Stimulated activated CD8-positive, alpha-beta memory T cell treated with anti-CD3 and anti-CD28 coated beads, Interleukin-15, amount 100 ng/mL, for 4 hours (primary cell): Measurements from ENCODE around the gene RPRD1B.

ENCODE experiments used
- DNase-seq, 2 donors: peaks; one replicate each; pipeline ENCODE4 v3.0.0-alpha.2; 2020; ENCODE audit warnings: low read depth in 2 of 2

Gene RPRD1B

DNA sequence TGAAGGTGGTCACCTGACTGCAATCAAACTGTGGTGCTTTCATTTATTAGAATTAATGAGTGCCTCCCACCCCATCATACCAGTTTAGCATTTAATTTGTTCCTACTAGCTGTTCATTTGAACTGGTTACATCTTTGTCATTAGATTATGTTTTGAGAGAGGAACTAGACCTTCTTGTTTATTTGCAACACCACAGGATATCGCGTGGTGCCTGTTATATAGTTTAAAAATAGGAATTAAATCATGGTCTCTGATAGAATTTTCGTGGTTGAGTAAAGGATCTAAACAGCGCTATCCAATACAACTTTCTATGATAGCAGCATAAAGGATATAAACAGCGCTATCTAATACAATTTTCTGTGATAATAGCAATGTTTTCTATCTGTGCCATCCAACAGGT, 2.8 kb downstream of the RPRD1B start:
- DNase-seq, result no peak

DNA sequence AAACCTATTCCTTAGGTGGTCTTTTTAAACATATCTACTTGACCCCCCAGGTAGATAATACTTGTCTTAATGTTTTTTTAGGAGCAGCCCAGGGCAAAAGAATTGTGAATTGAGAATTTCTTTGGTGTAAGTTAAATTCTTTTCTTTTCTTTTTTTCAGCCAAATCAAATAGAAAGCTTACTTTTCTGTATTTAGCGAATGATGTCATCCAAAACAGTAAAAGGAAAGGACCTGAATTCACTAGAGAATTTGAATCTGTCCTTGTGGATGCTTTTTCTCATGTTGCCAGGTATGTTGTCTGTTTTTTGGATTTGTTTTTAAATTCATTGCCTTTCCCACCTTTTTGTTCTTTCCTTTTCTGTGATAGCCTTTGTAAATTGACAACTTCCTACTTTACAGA, 6.7 kb downstream of the RPRD1B start:
- no peak for DNase-seq

DNA sequence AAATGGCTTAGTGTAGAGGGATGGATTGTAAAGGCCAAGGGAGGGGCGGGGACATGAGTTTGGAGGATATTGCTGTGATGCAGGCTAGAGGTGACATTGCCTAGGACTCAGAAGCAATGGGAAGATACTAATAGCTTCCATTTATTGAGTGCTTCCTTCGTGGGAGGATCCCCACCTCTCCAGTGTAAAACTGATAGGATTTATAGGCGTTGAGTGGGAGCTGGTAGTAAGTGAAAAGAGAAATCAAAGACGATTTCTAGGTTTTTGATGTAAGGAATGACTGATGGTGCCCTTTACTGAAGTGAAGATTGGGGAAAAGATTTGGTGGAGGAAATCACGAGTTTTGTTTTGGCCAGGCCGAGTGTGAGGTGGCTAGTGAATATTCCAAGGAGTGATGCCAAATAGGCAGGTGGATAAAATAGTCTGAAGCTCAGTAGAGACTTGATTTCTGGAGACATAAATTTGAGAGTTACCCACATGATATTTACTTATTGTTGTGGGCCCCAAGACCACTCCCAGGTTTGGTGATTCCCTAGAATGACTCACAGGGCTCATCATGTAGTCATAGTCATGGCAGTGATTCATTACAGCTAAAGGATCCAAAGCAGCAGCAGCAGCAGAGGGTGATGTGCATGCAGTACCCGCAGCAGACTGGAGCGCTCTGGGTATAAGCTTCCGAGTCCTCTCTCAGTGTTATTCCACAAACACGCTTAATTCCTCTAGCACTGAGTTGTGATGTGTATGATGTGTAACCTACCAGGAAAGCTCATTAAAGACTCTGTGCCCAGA, 10.2 kb downstream of the RPRD1B start:
- no peak for DNase-seq

- DNase-seq, result no peak
These were observed 11.1 kb downstream of the RPRD1B start for GRCh38 chr20:38044685-38045084.

- no peak for DNase-seq
These were observed 13.0 kb downstream of the RPRD1B start for GRCh38 chr20:38046572-38046971.

- no peak for DNase-seq
These were observed 16.3 kb downstream of the RPRD1B start for GRCh38 chr20:38049800-38050199.

DNA sequence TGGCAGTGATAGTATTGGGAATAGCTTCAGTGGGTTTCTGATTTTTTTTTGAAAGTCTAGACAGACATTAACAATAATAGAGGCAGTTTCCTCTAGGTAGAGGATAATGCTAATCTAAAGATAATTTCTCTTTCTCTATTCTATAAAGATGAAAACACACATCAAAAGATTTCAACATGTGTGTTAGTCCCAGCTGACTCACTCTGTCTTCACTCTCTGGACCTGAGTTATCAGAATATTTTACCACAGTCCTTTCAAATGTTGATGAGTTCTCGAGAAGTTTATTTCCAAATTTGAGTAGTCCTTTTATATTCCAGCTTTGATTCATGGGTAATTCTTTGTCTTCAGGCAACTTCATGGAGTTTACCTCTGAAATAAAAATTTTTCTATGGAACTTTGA, 17.1 kb downstream of the RPRD1B start:
- DNase-seq, result no peak

DNA sequence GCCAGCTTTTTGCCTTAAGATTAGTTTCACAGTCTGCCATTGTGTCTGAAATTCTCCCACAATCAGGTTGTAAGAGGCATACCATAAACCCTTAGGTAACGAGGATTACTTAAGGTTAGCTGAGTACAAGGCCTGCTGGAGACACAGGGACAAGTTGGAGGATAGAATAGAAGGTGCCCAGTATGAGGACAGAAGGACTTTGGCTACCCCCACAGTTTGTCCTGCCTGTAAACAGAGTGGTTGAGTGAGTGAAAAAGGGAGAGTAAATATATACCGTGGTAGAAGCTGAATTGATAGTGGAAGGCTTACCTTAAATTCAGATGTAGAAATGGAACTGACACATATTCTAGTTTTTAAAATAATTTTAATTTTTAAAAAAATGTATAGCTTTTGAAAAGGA, 19.3 kb downstream of the RPRD1B start:
- no peak for DNase-seq

- DNase-seq, result no peak
These were observed 21.1 kb downstream of the RPRD1B start for GRCh38 chr20:38054647-38055046.

DNA sequence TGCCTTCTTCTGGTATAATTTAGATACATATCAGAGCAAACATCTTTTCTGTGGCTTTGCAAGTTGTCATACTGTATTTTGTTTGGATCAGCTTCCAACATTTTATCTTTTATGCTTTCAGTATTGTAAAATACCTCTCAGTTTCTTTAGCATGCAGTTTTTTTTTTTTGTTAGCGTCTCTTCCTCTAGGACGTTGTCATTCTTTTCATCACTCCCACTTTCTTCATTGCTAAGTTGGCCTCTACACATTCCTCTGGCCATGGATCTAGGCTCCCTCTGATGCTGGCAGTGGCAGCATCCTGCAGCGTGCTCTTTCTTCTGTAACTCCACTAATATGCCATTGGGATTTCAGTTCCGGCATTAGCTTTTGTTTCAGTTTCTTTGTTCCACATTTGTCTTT, 21.7 kb downstream of the RPRD1B start:
- no peak for DNase-seq

DNA sequence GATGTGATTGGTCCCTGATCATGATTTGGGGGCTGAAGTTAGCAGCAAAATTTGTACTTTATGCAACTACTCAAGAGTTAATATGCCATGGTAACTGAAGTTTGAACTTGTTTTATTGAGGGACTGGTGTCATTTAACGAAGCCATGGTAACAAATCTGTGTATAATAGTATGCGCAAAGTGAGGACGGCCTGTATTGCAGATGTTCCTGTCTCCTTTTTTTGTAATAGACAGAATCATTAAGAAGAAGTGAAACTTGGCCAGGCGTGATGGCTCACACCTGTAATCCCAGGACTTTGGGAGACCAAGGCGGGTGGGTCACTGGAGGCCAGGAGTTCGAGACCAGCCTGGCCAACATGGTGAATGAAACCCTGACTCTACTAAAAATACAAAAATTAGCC, 22.3 kb downstream of the RPRD1B start:
- DNase-seq, result no peak

DNA sequence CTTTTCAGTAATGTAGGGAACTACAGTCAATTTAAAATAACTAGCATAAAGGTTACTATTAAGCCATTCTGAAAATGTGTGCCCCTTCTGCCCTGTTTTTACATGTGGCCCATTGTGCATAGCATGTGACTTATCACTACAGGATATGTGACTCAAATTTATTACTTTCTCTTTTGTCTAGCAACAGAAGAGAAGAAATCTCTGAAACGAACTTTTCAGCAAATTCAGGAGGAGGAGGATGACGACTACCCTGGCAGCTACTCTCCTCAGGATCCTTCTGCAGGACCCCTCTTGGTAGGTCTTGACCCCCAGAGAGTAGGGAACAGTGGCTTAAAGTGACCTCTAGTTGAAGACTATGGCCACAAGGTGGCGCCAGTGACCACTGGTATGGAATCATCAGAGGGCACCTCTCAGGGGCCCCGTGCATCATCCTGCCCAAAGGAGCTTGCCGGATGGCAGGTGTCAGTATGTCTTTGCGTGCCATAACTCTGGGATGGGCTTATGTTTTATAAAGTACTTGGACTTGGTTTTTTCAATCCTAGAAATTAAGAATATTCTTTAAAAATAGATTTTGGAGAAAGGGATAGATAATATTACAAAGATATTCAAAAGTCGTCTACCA, 23.9 kb downstream of the RPRD1B start:
- peak; percentile 30 to 34 for DNase-seq

GRCh38 chr20:38059832-38060231, 26.3 kb downstream of the RPRD1B start:
- DNase-seq, result no peak

- no peak for DNase-seq
These were observed 27.0 kb downstream of the RPRD1B start for GRCh38 chr20:38060536-38060935.

DNA sequence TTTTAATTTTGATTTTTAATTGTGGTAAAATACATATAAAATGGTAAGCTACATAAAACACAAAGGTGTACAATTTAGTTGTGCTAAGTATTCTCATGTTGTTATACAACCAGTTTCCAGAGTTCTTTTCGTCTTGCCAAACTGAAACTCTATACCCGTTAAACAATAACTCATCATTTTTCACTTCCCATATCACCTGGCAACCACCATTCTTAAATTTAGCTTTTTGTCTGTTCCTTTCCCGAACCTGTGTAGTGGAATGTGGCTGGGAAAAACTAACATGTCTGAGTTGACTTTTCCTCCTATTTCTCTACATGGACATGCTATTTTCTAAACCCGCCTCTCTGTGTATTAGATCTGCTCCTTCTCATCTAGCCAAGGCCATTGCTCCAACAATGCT, 27.6 kb downstream of the RPRD1B start:
- no peak for DNase-seq

GRCh38 chr20:38062890-38063289, 29.3 kb downstream of the RPRD1B start:
- no peak for DNase-seq

DNA sequence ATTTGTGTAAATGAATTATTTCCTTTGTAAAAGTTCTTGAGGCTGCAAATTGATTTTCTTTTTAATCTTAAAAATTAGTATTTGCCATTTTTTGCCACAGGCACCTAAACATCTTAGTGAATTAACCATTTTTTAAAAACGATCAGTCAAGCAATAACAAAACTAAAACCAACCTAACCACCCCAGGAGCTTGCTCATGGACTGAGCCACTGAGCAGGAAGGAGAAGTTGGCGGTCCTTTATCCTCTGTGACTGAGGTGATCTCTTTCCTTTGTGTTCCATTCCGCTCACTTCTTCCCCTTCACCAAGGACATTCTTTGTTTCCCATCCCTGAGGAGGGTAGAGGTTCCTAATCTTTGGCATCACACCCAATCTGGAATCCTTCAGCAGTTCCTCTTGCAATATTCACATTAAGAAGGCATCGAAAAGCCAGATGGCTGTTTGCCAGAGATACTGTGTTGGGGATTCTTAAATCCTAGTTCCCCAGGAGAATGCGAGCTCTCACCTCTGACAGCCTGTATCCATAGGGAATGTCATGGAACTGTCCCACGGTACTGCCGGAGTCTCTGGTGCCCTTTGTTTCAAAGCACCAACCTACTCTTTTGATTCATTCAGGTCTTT, 30.5 kb downstream of the RPRD1B start:
- DNase-seq, result no peak

DNA sequence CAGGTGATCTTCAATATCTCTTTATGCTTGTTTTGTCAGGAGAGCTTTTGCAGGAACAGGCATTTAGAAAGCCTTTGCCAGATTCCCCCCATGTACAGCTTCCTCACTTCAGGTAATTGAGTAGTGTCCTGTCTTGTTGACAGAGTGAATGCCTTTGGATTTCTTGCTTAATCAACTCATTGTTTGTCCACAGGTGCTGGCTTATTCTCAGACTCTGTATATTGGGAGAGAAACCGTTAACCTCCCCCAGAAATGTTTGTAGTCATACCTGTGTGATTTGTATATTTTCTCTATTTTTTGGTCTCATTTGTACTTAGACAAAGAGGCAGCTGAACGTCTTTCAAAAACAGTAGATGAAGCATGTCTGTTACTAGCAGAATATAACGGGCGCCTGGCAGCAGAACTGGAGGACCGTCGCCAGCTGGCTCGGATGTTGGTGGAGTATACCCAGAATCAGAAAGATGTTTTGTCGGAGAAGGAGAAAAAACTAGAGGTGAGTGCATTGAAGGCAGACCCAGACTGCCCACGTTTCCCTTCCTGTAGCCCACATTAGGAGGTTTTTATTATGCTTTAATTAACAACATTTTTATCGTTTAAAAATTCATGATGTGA, 32.3 kb downstream of the RPRD1B start:
- DNase-seq, result no peak

DNA sequence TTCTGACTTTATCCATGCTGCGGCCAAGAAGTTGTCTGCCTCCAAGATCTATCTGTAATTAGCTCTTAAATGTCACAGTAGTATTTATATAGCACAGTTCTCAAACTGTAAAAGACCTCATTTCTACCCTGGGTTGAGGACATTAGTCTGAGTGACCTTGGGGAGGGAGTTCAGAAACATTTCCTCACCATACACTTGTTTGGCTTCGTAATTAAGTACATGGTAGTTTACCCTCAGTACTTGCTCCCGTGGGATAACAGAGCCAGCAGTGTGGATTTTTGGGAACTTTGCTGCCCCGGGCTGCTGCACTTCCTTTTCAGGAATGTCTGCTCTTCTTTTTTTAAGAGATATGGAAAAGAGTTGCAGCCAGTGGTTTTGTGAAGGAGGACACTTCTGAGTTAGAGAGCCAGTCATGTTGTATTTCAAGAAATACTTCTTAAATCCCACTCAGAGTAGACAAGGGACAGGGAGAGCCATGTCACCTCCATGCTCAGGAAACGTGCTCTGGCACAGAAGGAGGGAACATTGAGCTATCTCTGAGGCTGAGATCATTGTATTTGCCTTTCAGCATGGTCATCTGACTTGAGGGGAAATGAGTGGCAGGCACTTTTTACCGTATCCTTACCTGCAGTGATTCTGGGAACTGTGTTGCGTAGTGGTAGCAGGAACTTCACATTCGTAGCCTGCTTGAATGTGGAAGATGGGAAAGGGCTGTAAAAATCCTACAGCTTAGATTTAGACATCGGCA, 33.6 kb downstream of the RPRD1B start:
- DNase-seq, result no peak

DNA sequence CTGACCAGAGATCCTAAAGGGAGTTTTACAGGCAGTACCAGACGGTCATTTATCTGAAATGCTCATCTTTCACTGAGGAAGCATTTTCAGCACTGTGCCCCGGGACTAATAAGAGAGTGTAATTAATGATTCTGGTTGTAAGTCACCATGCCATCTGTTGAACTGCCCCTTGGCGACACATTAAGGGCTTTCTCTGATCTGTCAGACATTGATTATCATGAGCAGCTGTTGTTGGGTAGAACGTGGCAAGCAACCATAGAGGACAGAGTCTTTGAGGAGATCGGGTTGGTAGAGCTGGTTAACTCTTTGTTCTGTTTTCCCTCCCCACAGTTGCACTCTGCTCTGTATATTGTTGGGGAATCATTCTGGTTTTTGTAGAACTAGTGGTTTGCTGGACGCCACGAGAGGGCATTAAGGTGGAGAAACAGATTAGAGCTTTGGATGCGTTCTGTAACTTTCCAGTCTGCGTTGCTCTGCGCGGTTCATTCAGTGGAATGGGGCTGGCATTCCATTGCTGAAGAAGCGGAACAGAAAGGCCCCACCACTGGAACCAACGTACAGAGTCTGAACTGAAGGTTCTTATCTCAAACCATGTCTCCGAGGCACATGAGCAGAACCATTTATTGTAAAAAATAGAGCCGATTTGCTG, 34.3 kb downstream of the RPRD1B start:
- no peak for DNase-seq

GRCh38 chr20:38072898-38073297, 39.4 kb downstream of the RPRD1B start:
- no peak for DNase-seq
